ENCODE data around the gene CXCL13. TPM values are rescaled to one million over a fixed set of nuclear protein-coding genes. Genes with fewer than 3 reads are reported as not detected.

Gene CXCL13
- total and polyA plus RNA-seq, 11 donors = 0.24 TPM; not detected in 10

DNA sequence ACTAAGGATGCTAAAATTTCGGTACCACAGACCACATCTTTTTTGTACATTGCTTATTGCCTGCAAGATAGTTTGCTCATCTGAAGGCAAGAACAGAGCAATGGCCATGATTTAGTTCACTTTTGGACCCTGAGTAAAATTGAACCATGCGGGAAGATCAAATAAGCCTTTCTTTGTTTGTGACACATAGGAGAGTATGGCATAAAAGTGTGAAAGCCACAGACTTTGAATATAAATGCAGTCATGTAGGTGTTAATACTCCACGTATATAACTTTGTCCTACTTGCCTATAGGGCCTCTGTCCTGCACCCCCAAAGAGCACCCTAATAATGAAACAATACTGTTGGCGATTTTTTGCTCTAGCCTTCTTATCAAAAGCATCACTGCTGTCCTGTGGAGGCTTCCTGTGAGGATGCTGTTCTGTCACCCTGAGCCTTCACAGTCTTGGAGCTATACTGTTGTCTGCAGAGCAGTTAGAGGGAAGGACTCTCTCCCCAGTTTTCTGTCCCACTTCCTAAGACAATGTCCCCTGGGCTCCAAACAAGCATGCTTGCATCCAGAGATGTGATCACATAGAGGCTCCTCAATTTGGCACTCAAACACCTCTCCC lies 10.2 kb upstream of the CXCL13 start:
- 82 to 91% (median 89%) methylated on average over 4 of the region's 4 CpGs for WGBS, 4 donors
- no peak for DNase-seq

GRCh38 chr4:77599378-77599777 lies 6.2 kb upstream of the CXCL13 start:
- Histone ChIP-seq H3K36me3 (no peaks in the 10 kb centered on the region), H3K27ac (no peak overlapping the region), H3K9me3 (no peaks in the 10 kb centered on the region), H3K4me1 (no peaks in the 10 kb centered on the region), H3K27me3 (peaks cover 0 to 2% (median 0%) of the 10 kb centered on the region in 9 donors), H3K4me3 (no peak overlapping the region)
- TF ChIP-seq, protein P1, sequence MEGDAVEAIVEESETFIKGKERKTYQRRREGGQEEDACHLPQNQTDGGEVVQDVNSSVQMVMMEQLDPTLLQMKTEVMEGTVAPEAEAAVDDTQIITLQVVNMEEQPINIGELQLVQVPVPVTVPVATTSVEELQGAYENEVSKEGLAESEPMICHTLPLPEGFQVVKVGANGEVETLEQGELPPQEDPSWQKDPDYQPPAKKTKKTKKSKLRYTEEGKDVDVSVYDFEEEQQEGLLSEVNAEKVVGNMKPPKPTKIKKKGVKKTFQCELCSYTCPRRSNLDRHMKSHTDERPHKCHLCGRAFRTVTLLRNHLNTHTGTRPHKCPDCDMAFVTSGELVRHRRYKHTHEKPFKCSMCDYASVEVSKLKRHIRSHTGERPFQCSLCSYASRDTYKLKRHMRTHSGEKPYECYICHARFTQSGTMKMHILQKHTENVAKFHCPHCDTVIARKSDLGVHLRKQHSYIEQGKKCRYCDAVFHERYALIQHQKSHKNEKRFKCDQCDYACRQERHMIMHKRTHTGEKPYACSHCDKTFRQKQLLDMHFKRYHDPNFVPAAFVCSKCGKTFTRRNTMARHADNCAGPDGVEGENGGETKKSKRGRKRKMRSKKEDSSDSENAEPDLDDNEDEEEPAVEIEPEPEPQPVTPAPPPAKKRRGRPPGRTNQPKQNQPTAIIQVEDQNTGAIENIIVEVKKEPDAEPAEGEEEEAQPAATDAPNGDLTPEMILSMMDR (IDR thresholded peaks at IDR 0.05) = peak in 11 of 12 donors; percentile 20 to 55 (median 36)
- no peak for TF ChIP-seq POLR2A (IDR thresholded peaks at IDR 0.05)
- intact Hi-C loops (cut with DNase I) = loop anchor here in 2 of 10 donors (2.0 to 5.0 kb wide), 2 partner anchors 135 to 137 kb away; no protein-coding TSS in a partner anchor
- DNase-seq = no peak
- ATAC-seq = no peak
- 23 to 35% (median 26%) methylated on average over 2 of the region's 2 CpGs for WGBS, 4 donors

More for the DNA sequence above, 10.2 kb upstream of the CXCL13 start:
- no peak for ATAC-seq
- Histone ChIP-seq H3K27ac (no peak overlapping the region), H3K4me1 (peaks cover 0 to 6% (median 0%) of the 10 kb centered on the region in 12 donors), H3K27me3 (peaks cover 0 to 2% (median 0%) of the 10 kb centered on the region in 9 donors), H3K9me3 (no peaks in the 10 kb centered on the region), H3K36me3 (no peaks in the 10 kb centered on the region), H3K4me3 (no peak overlapping the region)
- intact Hi-C loops (cut with DNase I) = loop anchor here in 1 of 10 donors (5.0 kb wide), 1 partner anchor 133 kb away; no protein-coding TSS in a partner anchor
- TF ChIP-seq POLR2A (IDR thresholded peaks at IDR 0.05) = no peak
- TF ChIP-seq, protein P1 (IDR thresholded peaks at IDR 0.05) = no peak

GRCh38 chr4:77600521-77601451 lies 4.8 kb upstream of the CXCL13 start:
- DNase-seq (no peak), ATAC-seq (no peak)
- Histone ChIP-seq H3K4me1 (no peaks in the 10 kb centered on the region), H3K9me3 (no peaks in the 10 kb centered on the region), H3K4me3 (no peak overlapping the region), H3K36me3 (no peaks in the 10 kb centered on the region), H3K27ac (no peak overlapping the region), H3K27me3 (peaks cover 0 to 2% (median 0%) of the 10 kb centered on the region in 9 donors)
- 29 to 33% (median 30%) methylated on average over 6 of the region's 6 CpGs for WGBS, 4 donors
- TF ChIP-seq POLR2A (IDR thresholded peaks at IDR 0.05) = no peak
- TF ChIP-seq, protein P1 (IDR thresholded peaks at IDR 0.05) = peak; percentile 62 to 80 (median 73)
- intact Hi-C loops (cut with DNase I) = loop anchor here (1.0 to 10.0 kb wide), 10 partner anchors 116 to 356 kb away; no protein-coding TSS in a partner anchor
